Measurements from ENCODE around the gene ANKRD50.

Gene ANKRD50

GRCh38 chr4:124712372-124713184 lies at the start of gene ANKRD50:
TSS of gene ANKRD50 (minus strand) at chr4:124712732. CDS start at chr4:124710511, 2,221 bp downstream.
- peak; percentile 98 for DNase-seq (ENCODE audit: low read depth, low spot score)

GRCh38 chr4:124757126-124757525 lies 44.6 kb upstream of the ANKRD50 start:
- no peak for DNase-seq (ENCODE audit: low read depth, low spot score)

GRCh38 chr4:124754681-124755080 lies 42.1 kb upstream of the ANKRD50 start:
- DNase-seq (ENCODE audit: low read depth, low spot score): no peak

GRCh38 chr4:124753941-124754581 lies 41.5 kb upstream of the ANKRD50 start:
- no peak for DNase-seq (ENCODE audit: low read depth, low spot score)

- DNase-seq (ENCODE audit: low read depth, low spot score): no peak
Observed at GRCh38 chr4:124749421-124749820, 36.9 kb upstream of the ANKRD50 start.

GRCh38 chr4:124748965-124749364 lies 36.4 kb upstream of the ANKRD50 start:
- DNase-seq (ENCODE audit: low read depth, low spot score): no peak

GRCh38 chr4:124745985-124746801 lies 33.7 kb upstream of the ANKRD50 start:
- DNase-seq (ENCODE audit: low read depth, low spot score): no peak

GRCh38 chr4:124743711-124744110 lies 31.2 kb upstream of the ANKRD50 start:
- no peak for DNase-seq (ENCODE audit: low read depth, low spot score)

GRCh38 chr4:124740501-124740900 lies 28.0 kb upstream of the ANKRD50 start:
- no peak for DNase-seq (ENCODE audit: low read depth, low spot score)

GRCh38 chr4:124738994-124739393 lies 26.5 kb upstream of the ANKRD50 start:
- DNase-seq (ENCODE audit: low read depth, low spot score): no peak

GRCh38 chr4:124737619-124738018 lies 25.1 kb upstream of the ANKRD50 start:
- no peak for DNase-seq (ENCODE audit: low read depth, low spot score)

- DNase-seq (ENCODE audit: low read depth, low spot score): no peak
Observed at GRCh38 chr4:124736526-124736925, 24.0 kb upstream of the ANKRD50 start.

- DNase-seq (ENCODE audit: low read depth, low spot score): peak; percentile 15
Observed at GRCh38 chr4:124727331-124727890, 14.9 kb upstream of the ANKRD50 start.

GRCh38 chr4:124726269-124726668 lies 13.7 kb upstream of the ANKRD50 start:
- no peak for DNase-seq (ENCODE audit: low read depth, low spot score)

GRCh38 chr4:124722071-124722470 lies 9.5 kb upstream of the ANKRD50 start:
- no peak for DNase-seq (ENCODE audit: low read depth, low spot score)

GRCh38 chr4:124717101-124717500 lies 4.6 kb upstream of the ANKRD50 start:
- no peak for DNase-seq (ENCODE audit: low read depth, low spot score)

GRCh38 chr4:124713185-124713592 lies 657 bp upstream of the ANKRD50 start:
- peak; percentile 84 for DNase-seq (ENCODE audit: low read depth, low spot score)

- DNase-seq (ENCODE audit: low read depth, low spot score): peak; percentile 83
Observed at GRCh38 chr4:124711471-124712371, 811 bp downstream of the ANKRD50 start.

GRCh38 chr4:124710911-124711310 lies 1.6 kb downstream of the ANKRD50 start:
- DNase-seq (ENCODE audit: low read depth, low spot score): peak; percentile 33

GRCh38 chr4:124710015-124710741 lies 2.4 kb downstream of the ANKRD50 start:
- peak; percentile 26 for DNase-seq (ENCODE audit: low read depth, low spot score)
